ENCODE data around the gene UIMC1. TPM values are rescaled to one million over a fixed set of nuclear protein-coding genes. Genes with fewer than 3 reads are reported as not detected.
"Not testable (repeated sequence)": the region's sequence is repeated elsewhere in the genome, so short reads cannot be mapped to it uniquely, and the experiment has no call there.

The UIMC1 gene
- total RNA-seq (2014; rRNA removed) (20.7 and 24.7 TPM in 2 replicates), Bru-seq, nascent RNA (percentile 89 among the genes with signal in this experiment), BruChase-seq, experiment 1, labeled RNA remaining after a 6-hour chase (percentile 83 among the genes with signal in this experiment), BruChase-seq, experiment 2, labeled RNA remaining after a 2-hour chase (percentile 85 among the genes with signal in this experiment)
- long read RNA-seq, transcript UIMC1-212 (15 exons, 2,502 nt), result major isoform, 11 of 35 reads
- long read RNA-seq, partial matches to known transcripts, result 2 of 35 reads
- long read RNA-seq, other reads (novel, unspliced or antisense), result 21 of 35 reads

DNA sequence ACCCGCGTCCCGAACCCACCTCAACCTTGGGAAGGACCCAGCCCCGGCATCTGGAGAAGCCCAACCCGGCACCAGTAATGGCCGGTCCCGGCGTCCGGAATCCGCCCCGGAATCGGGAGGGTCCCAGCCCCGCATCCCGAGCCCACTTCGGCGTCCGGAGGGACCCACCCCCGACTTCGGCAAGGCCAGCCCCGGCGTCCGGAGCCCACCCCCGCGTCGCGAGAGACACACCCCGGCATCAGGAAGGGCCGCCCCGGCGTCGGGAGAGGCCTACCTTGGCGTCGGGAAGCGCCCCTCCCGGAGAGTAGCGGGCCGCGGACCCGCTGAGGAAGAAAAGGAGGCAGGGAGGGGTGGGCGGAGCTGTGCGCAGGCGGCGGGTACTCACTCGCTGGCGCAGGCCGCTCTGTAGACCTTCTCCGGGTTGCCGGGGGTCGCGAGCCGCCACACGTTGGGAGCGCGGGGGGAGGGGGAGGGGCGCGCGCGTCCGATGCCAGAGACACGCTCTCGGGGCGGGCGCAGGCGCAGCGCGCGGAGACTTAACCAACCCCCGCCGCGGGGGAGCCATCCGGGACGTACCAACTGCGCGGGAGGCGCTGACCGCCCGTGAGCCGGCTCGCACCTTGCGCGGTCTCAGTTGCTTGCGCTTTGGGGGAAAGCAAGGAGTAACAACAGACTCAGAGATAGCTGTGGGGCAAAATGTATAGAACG, at the start of gene UIMC1:
Gene UIMC1, minus strand, starts transcription at position 515 of the 708 bp plus-strand sequence. CDS start 24,164 bp downstream, outside the sequence.
- H3F3A ChIP-seq (ENCODE audit: low read length, unreplicated experiment), result no peaks in the 10 kb centered on the region
- peak within 1 kb of the TSS; percentile 95 for H3K4me3 ChIP-seq (ENCODE audit: low read length)
- no peaks in the 10 kb centered on the region for H3K27me3 ChIP-seq (ENCODE audit: low read length)
- no peaks in the 10 kb centered on the region for H3K36me3 ChIP-seq (ENCODE audit: low read depth, low read length)
- TF ChIP-seq EZH2phosphoT487 (IDR thresholded peaks at IDR 0.05; ENCODE audit: borderline replicate concordance, low read length), result peak; percentile 43; the same call in 1 of the 2 replicates
- no peak for TF ChIP-seq EZH2 (IDR thresholded peaks at IDR 0.05; ENCODE audit: low read length, unreplicated experiment)
- TF ChIP-seq, protein P1, sequence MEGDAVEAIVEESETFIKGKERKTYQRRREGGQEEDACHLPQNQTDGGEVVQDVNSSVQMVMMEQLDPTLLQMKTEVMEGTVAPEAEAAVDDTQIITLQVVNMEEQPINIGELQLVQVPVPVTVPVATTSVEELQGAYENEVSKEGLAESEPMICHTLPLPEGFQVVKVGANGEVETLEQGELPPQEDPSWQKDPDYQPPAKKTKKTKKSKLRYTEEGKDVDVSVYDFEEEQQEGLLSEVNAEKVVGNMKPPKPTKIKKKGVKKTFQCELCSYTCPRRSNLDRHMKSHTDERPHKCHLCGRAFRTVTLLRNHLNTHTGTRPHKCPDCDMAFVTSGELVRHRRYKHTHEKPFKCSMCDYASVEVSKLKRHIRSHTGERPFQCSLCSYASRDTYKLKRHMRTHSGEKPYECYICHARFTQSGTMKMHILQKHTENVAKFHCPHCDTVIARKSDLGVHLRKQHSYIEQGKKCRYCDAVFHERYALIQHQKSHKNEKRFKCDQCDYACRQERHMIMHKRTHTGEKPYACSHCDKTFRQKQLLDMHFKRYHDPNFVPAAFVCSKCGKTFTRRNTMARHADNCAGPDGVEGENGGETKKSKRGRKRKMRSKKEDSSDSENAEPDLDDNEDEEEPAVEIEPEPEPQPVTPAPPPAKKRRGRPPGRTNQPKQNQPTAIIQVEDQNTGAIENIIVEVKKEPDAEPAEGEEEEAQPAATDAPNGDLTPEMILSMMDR (conservative IDR thresholded peaks at IDR 0.05; ENCODE audit: low read depth, low read length), result no peak
- no peaks in the 10 kb centered on the region for H3K9me2 ChIP-seq (replicated peaks; ENCODE audit: low read length)
- H2AFZ ChIP-seq (ENCODE audit: low read length), result peak within 1 kb of the TSS; percentile 89
- peaks cover 12% of the 10 kb centered on the region for H3K4me1 ChIP-seq (ENCODE audit: insufficient read depth, low read length)
- peaks cover 51% of the 10 kb centered on the region for H3K79me2 ChIP-seq (ENCODE audit: low read length)
- BruUV-seq (replicated peaks), result no TSS peak
- peak within 1 kb of the TSS; percentile 98 for H3K4me2 ChIP-seq (ENCODE audit: low read length)
- ChIA-PET POLR2A (ENCODE audit: unreplicated experiment) (no interaction called here), CTCF (interaction anchor here (0.6 kb wide), 1 partner anchor 134 kb away, joined by 3 read pairs; no protein-coding TSS in a partner anchor)
- ATAC-seq (peak; percentile 80), DNase-seq (peak; percentile 93)
- H3K9me3 ChIP-seq (ENCODE audit: low read length), result no peaks in the 10 kb centered on the region
- intact Hi-C loops (cut with micrococcal nuclease), result no loop called here
- peak within 1 kb of the TSS; percentile 93 for H3K9ac ChIP-seq (ENCODE audit: low read length)
- H3K27ac ChIP-seq (ENCODE audit: low read length), result peak within 1 kb of the TSS; percentile 67
- H4K20me1 ChIP-seq (ENCODE audit: low read length), result peaks cover 29% of the 10 kb centered on the region

DNA sequence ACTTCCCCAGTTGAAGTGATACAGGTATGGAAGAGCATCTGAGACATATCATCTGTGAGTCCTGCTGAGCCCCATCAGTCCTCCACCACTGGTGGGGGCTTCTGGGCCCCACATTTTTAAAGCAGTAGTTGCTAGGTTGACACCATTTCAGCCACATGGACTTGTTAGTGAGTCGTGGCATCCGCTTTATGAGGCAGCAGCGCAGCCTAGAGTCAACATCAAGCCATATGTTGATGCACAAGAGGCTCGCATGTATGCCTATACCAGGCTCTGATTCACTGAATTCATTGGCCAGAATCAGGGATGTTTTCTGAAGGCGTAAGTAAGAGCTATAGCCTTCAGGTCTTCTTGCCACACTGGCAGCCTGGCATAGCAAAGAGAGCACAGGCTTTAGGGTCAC, 42.7 kb upstream of the UIMC1 start:
- ChIA-PET POLR2A (ENCODE audit: unreplicated experiment) (no interaction called here), CTCF (no interaction called here)
- H3K9me2 ChIP-seq (replicated peaks; ENCODE audit: low read length), result no peaks in the 10 kb centered on the region
- TF ChIP-seq EZH2phosphoT487 (IDR thresholded peaks at IDR 0.05; ENCODE audit: borderline replicate concordance, low read length) (no peak), EZH2 (IDR thresholded peaks at IDR 0.05; ENCODE audit: low read length, unreplicated experiment) (no peak)
- TF ChIP-seq, protein P1 (conservative IDR thresholded peaks at IDR 0.05; ENCODE audit: low read depth, low read length), result no peak
- H3K36me3 ChIP-seq (ENCODE audit: low read depth, low read length), result peaks cover 32% of the 10 kb centered on the region; the same call in 1 of the 2 replicates
- no peaks in the 10 kb centered on the region for H3K9me3 ChIP-seq (ENCODE audit: low read length)
- H3K4me3 ChIP-seq (ENCODE audit: low read length), result no peak overlapping the region
- DNase-seq (no peak), ATAC-seq (no peak)
- no peak overlapping the region for H3K27ac ChIP-seq (ENCODE audit: low read length)
- no TSS peak for BruUV-seq (replicated peaks)
- no peak overlapping the region for H3K4me2 ChIP-seq (ENCODE audit: low read length)
- intact Hi-C loops (cut with micrococcal nuclease), result no loop called here
- no peaks in the 10 kb centered on the region for H3K79me2 ChIP-seq (ENCODE audit: low read length)
- H2AFZ ChIP-seq (ENCODE audit: low read length), result no peak overlapping the region
- H4K20me1 ChIP-seq (ENCODE audit: low read length), result no peaks in the 10 kb centered on the region
- H3F3A ChIP-seq (ENCODE audit: low read length, unreplicated experiment), result no peaks in the 10 kb centered on the region
- H3K4me1 ChIP-seq (ENCODE audit: insufficient read depth, low read length), result no peaks in the 10 kb centered on the region
- no peaks in the 10 kb centered on the region for H3K27me3 ChIP-seq (ENCODE audit: low read length)
- no peak overlapping the region for H3K9ac ChIP-seq (ENCODE audit: low read length)

DNA sequence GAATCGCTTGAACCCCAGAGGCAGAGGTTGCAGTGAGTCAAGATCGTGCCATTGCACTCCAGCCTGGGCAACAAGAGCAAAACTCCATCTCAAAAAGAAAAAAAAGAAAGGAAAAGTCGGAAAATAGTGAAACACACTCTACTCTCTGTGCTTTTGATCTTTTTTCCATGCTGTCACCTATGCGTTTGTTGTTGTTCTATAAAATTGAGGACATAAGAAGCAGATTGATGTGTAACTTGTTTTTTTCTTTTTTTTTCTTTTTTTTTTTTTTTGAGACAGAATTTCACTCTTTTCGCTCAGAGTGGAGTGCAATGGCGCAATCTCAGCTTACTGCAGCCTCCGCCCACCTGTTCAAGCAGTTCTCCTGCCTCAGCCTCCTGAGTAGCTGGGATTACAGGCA, 42.0 kb upstream of the UIMC1 start:
- CTCF ChIA-PET; intact Hi-C loops (cut with micrococcal nuclease); H3K4me2 ChIP-seq (ENCODE audit: low read length); H3K4me3 ChIP-seq (ENCODE audit: low read length); H3K79me2 ChIP-seq (ENCODE audit: low read length); H2AFZ ChIP-seq (ENCODE audit: low read length); H3K9me3 ChIP-seq (ENCODE audit: low read length); ATAC-seq; H3K27me3 ChIP-seq (ENCODE audit: low read length); POLR2A ChIA-PET (ENCODE audit: unreplicated experiment); DNase-seq; H3K9me2 ChIP-seq (replicated peaks; ENCODE audit: low read length); H3F3A ChIP-seq (ENCODE audit: low read length, unreplicated experiment); H4K20me1 ChIP-seq (ENCODE audit: low read length); H3K4me1 ChIP-seq (ENCODE audit: insufficient read depth, low read length); H3K27ac ChIP-seq (ENCODE audit: low read length); H3K9ac ChIP-seq (ENCODE audit: low read length); BruUV-seq (replicated peaks): not testable (repeated sequence)
- H3K36me3 ChIP-seq (ENCODE audit: low read depth, low read length), result peaks cover 28% of the 10 kb centered on the region; the same call in 1 of the 2 replicates

All from PC-3 (cell line).